H1 (cell line): ENCODE data around the gene HDGFL3. TPM values are rescaled to one million over a fixed set of nuclear protein-coding genes. Genes with fewer than 3 reads are reported as not detected.

ENCODE experiments used
- CTCF ChIA-PET: fragments of 300-600 bp; sonication (Branson Sonifier 250); formaldehyde crosslinking; loops from one replicate; lab custom pipeline; 2021; ENCODE audit not compliant: partially characterized antibody; lab: Charles Lee
- POLR2A ChIA-PET: fragments of 300-600 bp; sonication (Branson Sonifier 250); formaldehyde crosslinking; loops from one replicate; lab custom pipeline; 2021; ENCODE audit warnings: inconsistent platforms; ENCODE audit not compliant: partially characterized antibody; lab: Charles Lee
- DNase-seq, 2 experiments: peaks; one replicate each; pipeline versions ENCODE4 v3.0.0 to v3.0.0-alpha.2; 2010 to 2022; ENCODE audit warnings: low spot score in 2 of 2, low read depth in 1 of 2, mixed read lengths in 1 of 2
- FAIRE-seq: peaks from 2 replicates; lab custom pipeline; 2011; peaks lifted over from hg19 to GRCh38; lab: Jason Lieb, UNC
- H2AFZ ChIP-seq: 2 replicates; pipeline ENCODE4 v1.8.1; 2012; ENCODE audit warnings: low read length, inconsistent platforms
- H2AK5ac ChIP-seq: 2 replicates; pipeline ENCODE4 v1.6.1; 2013; ENCODE audit warnings: low read depth, low read length
- H2BK120ac ChIP-seq: replicated peaks from 2 replicates; pipeline ENCODE3; 2013; ENCODE audit warnings: low read depth, low read length, inconsistent platforms
- H2BK12ac ChIP-seq: 2 replicates; pipeline ENCODE4 v1.6.1; 2013; ENCODE audit warnings: low read depth, low read length
- H2BK15ac ChIP-seq: 2 replicates; pipeline ENCODE4 v1.6.1; 2013; ENCODE audit warnings: low read length
- H2BK20ac ChIP-seq: 2 replicates; pipeline ENCODE4 v1.6.1; 2013; ENCODE audit warnings: low read length
- H2BK5ac ChIP-seq: 2 replicates; pipeline ENCODE4 v1.6.1; 2013; ENCODE audit warnings: low read depth, low read length
- H3K14ac ChIP-seq: 2 replicates; pipeline ENCODE4 v1.6.1; 2013; ENCODE audit warnings: inconsistent platforms; ENCODE audit not compliant: insufficient read length
- H3K18ac ChIP-seq: 2 replicates; pipeline ENCODE4 v1.6.1; 2013; ENCODE audit warnings: low read length; ENCODE audit errors: extremely low read depth
- H3K23ac ChIP-seq: 2 replicates; pipeline ENCODE4 v1.6.1; 2013; ENCODE audit warnings: inconsistent platforms; ENCODE audit not compliant: insufficient read length
- H3K23me2 ChIP-seq: 2 replicates; pipeline ENCODE4 v1.6.1; 2013; ENCODE audit warnings: low read depth, low read length
- H3K27ac ChIP-seq: 2 replicates; pipeline ENCODE4 v1.6.1; 2011; ENCODE audit warnings: low read depth, low read length, inconsistent platforms
- H3K27me3 ChIP-seq, 4 experiments: replicated peaks in 1 of 4; 1 replicate in 1 of 4; 2 replicates in 3 of 4; pipeline versions ENCODE4 v1.6.1 to v1.8.1; 2011 to 2013; ENCODE audit warnings: low read length in 3 of 4, mild to moderate bottlenecking in 3 of 4, inconsistent platforms in 2 of 4, mixed read lengths in 2 of 4, moderate library complexity in 1 of 4; ENCODE audit not compliant: control insufficient read depth in 3 of 4, insufficient read depth in 3 of 4; ENCODE audit errors: extremely low read depth in 1 of 4
- H3K36me3 ChIP-seq, 4 experiments: 2 replicates each; pipeline versions ENCODE4 v1.6.1 to v1.8.1; 2011 to 2013; ENCODE audit warnings: mild to moderate bottlenecking in 4 of 4, low read length in 3 of 4, moderate library complexity in 2 of 4, control low read depth in 1 of 4, inconsistent platforms in 1 of 4; ENCODE audit not compliant: insufficient read depth in 4 of 4, control insufficient read depth in 2 of 4
- H3K4ac ChIP-seq: replicated peaks from 2 replicates; pipeline ENCODE3; 2013; ENCODE audit warnings: low read length, low read depth, mixed read lengths, inconsistent platforms; ENCODE audit not compliant: insufficient read length
- H3K4me1 ChIP-seq, 4 experiments: replicated peaks in 1 of 4; 1 replicate in 1 of 4; 2 replicates in 3 of 4; pipeline versions ENCODE4 v1.6.1 to v1.8.1; 2011 to 2013; ENCODE audit warnings: low read length in 3 of 4, inconsistent platforms in 2 of 4, mixed read lengths in 1 of 4; ENCODE audit not compliant: insufficient read depth in 4 of 4, control insufficient read depth in 3 of 4
- H3K4me2 ChIP-seq, 2 experiments: 2 replicates each; pipeline versions ENCODE4 v1.6.1 to v1.8.1; 2011 to 2013; ENCODE audit warnings: low read depth in 2 of 2, low read length in 2 of 2, control low read depth in 1 of 2, inconsistent platforms in 1 of 2, mild to moderate bottlenecking in 1 of 2; ENCODE audit not compliant: insufficient read depth in 1 of 2
- H3K4me3 ChIP-seq, 4 experiments: fragments of 200-600, 300-600 bp in 1 of 4; sonication (generic), shearing (Covaris generic), sonication (Bioruptor Twin) in 1 of 4; 2 replicates each; pipeline versions ENCODE4 v1.5.1 to v1.8.1; 2011 to 2016; ENCODE audit warnings: low read length in 4 of 4, low read depth in 3 of 4, control low read depth in 2 of 4, inconsistent platforms in 2 of 4, mild to moderate bottlenecking in 2 of 4, mixed read lengths in 1 of 4, moderate library complexity in 1 of 4; ENCODE audit not compliant: insufficient read depth in 2 of 4; ENCODE audit errors: extremely low read depth in 1 of 4
- H3K56ac ChIP-seq: replicated peaks from 2 replicates; pipeline ENCODE3; 2013; ENCODE audit warnings: low read depth, mild to moderate bottlenecking, mixed read lengths, low read length, inconsistent platforms; ENCODE audit not compliant: insufficient read length
- H3K79me1 ChIP-seq: 2 replicates; pipeline ENCODE4 v1.6.1; 2013; ENCODE audit warnings: low read depth, low read length, control low read depth
- H3K79me2 ChIP-seq, 2 experiments: 2 replicates each; pipeline versions ENCODE4 v1.6.1 to v1.8.1; 2012 to 2013; ENCODE audit warnings: low read length in 2 of 2, mild to moderate bottlenecking in 2 of 2, inconsistent platforms in 1 of 2; ENCODE audit not compliant: insufficient read depth in 2 of 2, control insufficient read depth in 1 of 2
- H3K9ac ChIP-seq, 4 experiments: replicated peaks in 1 of 4; 1 replicate in 1 of 4; 2 replicates in 3 of 4; pipeline versions ENCODE4 v1.6.1 to v1.8.1; 2011 to 2013; ENCODE audit warnings: low read depth in 3 of 4, low read length in 3 of 4, control low read depth in 2 of 4, mild to moderate bottlenecking in 2 of 4, moderate library complexity in 2 of 4, inconsistent platforms in 1 of 4; ENCODE audit errors: extremely low read depth in 1 of 4
- H3K9me3 ChIP-seq, 2 experiments: 2 replicates each; pipeline versions ENCODE4 v1.6.1 to v1.8.1; 2012 to 2013; ENCODE audit warnings: mild to moderate bottlenecking in 2 of 2, moderate library complexity in 2 of 2, control low read depth in 1 of 2, inconsistent platforms in 1 of 2, low read depth in 1 of 2, low read length in 1 of 2, mixed read lengths in 1 of 2; ENCODE audit not compliant: insufficient read depth in 2 of 2
- H4K20me1 ChIP-seq, 2 experiments: replicated peaks in 1 of 2; 2 replicates each; pipeline versions ENCODE3 to v1.8.1; 2011 to 2013; ENCODE audit warnings: inconsistent platforms in 2 of 2, low read length in 2 of 2, mild to moderate bottlenecking in 1 of 2; ENCODE audit not compliant: insufficient read depth in 2 of 2, control insufficient read depth in 1 of 2
- H4K5ac ChIP-seq: 2 replicates; pipeline ENCODE4 v1.6.1; 2013; ENCODE audit warnings: low read length, low read depth, mixed read lengths, inconsistent platforms; ENCODE audit not compliant: insufficient read length
- H4K8ac ChIP-seq: 2 replicates; pipeline ENCODE4 v1.8.0; 2013; ENCODE audit warnings: mild to moderate bottlenecking, moderate library complexity, low read length, inconsistent platforms; ENCODE audit not compliant: insufficient read depth; ENCODE audit errors: extremely low read depth
- H4K91ac ChIP-seq: replicated peaks from 2 replicates; pipeline ENCODE3; 2013; ENCODE audit warnings: low read length, mixed read lengths, inconsistent platforms; ENCODE audit not compliant: insufficient read length
- BACH1 ChIP-seq: IDR thresholded peaks from 2 replicates; pipeline ENCODE4 v1.6.1; 2012; ENCODE audit warnings: low read length, improper control_type of control experiment
- CEBPB ChIP-seq: IDR thresholded peaks from 2 replicates; pipeline ENCODE4 v1.6.1; 2012; ENCODE audit warnings: low read depth, low read length
- NANOG ChIP-seq: IDR thresholded peaks from 2 replicates; pipeline ENCODE4 v1.6.1; 2011; ENCODE audit warnings: low read length, low read depth, mild to moderate bottlenecking, inconsistent platforms; ENCODE audit not compliant: insufficient read depth, poor library complexity, severe bottlenecking
- POLR2AphosphoS5 ChIP-seq: IDR thresholded peaks from 2 replicates; pipeline ENCODE4 v1.6.1; 2011; ENCODE audit warnings: low read depth, low read length
- RAD21 ChIP-seq, 2 experiments: IDR thresholded peaks in 1 of 2; conservative IDR thresholded peaks in 1 of 2; 2 replicates each; pipeline ENCODE4 v1.6.1; 2011; ENCODE audit warnings: low read depth in 2 of 2, low read length in 2 of 2, improper control_type of control experiment in 1 of 2, inconsistent platforms in 1 of 2, mild to moderate bottlenecking in 1 of 2, moderate library complexity in 1 of 2
- RXRA ChIP-seq: IDR thresholded peaks from 2 replicates; pipeline ENCODE4 v1.6.1; 2011; ENCODE audit warnings: low read depth, mild to moderate bottlenecking, low read length, moderate library complexity; ENCODE audit not compliant: insufficient read depth
- SIN3A ChIP-seq, 2 experiments: IDR thresholded peaks in 1 of 2; conservative IDR thresholded peaks in 1 of 2; 2 replicates each; pipeline ENCODE4 v1.6.1; 2011 to 2012; ENCODE audit warnings: low read length in 2 of 2, improper control_type of control experiment in 1 of 2, low read depth in 1 of 2, mild to moderate bottlenecking in 1 of 2
- WGBS, 2 experiments: shearing (Covaris generic) in 1 of 2; methylation state at CpG; one replicate each; pipeline versions ENCODE4 v1.1.6 to v1.1.7; 2013 to 2015; ENCODE audit warnings: low lambda C conversion rate in 2 of 2, mixed read lengths in 2 of 2, inconsistent platforms in 1 of 2, low coverage in 1 of 2, missing lambda C conversion rate in 1 of 2; ENCODE audit not compliant: insufficient replicate concordance in 2 of 2, insufficient coverage in 1 of 2, insufficient read length in 1 of 2; ENCODE audit errors: extremely low coverage in 1 of 2, missing lambda C conversion rate in 1 of 2; 5-methylcytosine and 5-hydroxymethylcytosine counted together
- polyA plus RNA-seq, 7 experiments: library from polyadenylated mRNA; depleted of rRNA in 3 of 7; stranded (reverse) in 5 of 7; unstranded in 2 of 7; fragments of >200 nt in 5 of 7; fragments of 200-250 nt in 2 of 7; gene quantifications; 1 replicate in 5 of 7; 2 replicates in 1 of 7; 4 replicates in 1 of 7; pipeline versions ENCODE4 v1.2.1 to v1.2.3, GENCODE V29; 2011 to 2013; ENCODE audit warnings: missing spikeins in 2 of 7, mixed read lengths in 2 of 7
- total RNA-seq: library from RNA; stranded (reverse); fragmentation: NEBNext Ultra II Directional; extraction: Animal tissue kit (Norgen Biotek cat#: 25700); gene quantifications from 2 replicates; pipeline ENCODE4 v1.2.1, GENCODE V29; 2021
- TF ChIP-seq, protein P1 (sequence below): IDR thresholded peaks from 2 replicates; pipeline ENCODE4 v1.6.1; 2012; ENCODE audit warnings: inconsistent platforms
- TF ChIP-seq, protein P2 (sequence below), 3 experiments: IDR thresholded peaks; 1 replicate in 2 of 3; 2 replicates in 1 of 3; pipeline versions ENCODE4 v1.5.1 to v1.6.1; 2011; ENCODE audit warnings: low read length in 3 of 3, mild to moderate bottlenecking in 3 of 3, inconsistent platforms in 2 of 3, low read depth in 1 of 3, moderate library complexity in 1 of 3; ENCODE audit not compliant: insufficient read depth in 1 of 3; ENCODE audit errors: control extremely low read depth in 1 of 3

Gene HDGFL3
- total and polyA plus RNA-seq, 2 of the 8 experiments (the other 6 are each of a cell fraction or from before 2014, with no cell fraction given), result 14.1 to 149 TPM

DNA sequence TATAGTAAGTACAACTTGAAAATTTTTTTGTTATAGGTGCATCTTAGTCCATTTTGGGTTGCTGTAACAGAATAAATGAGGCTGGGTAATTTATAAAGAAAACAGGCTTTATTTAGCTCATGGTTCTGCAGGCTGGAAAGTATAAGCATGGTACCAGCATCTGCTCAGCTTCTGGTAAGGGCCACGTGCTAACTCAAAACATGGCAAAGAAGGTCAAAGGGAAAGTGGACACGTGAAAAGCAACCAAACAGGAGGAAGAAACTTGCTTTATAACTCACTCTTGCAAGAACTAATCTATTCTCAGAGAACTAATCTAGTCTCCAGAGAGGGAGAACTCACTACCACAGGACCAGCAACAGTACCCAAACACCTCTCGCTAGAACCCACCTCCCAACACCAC lies 9.1 kb downstream of the HDGFL3 start:
- H3K79me2 ChIP-seq, result peaks cover 10 to 98% of the 10 kb centered on the region in 2 experiments
- CTCF ChIA-PET, result no interaction called here
- no peak for TF ChIP-seq NANOG
- TF ChIP-seq BACH1, result no peak
- TF ChIP-seq CEBPB, result no peak
- no peak for TF ChIP-seq RXRA
- TF ChIP-seq RAD21 (IDR thresholded peaks at IDR 0.05 in 1 of 2, conservative IDR thresholded peaks at IDR 0.05 in 1 of 2; ENCODE audit: low read depth in 2 of 2, low read length in 2 of 2), result no peak
- TF ChIP-seq, protein P1, sequence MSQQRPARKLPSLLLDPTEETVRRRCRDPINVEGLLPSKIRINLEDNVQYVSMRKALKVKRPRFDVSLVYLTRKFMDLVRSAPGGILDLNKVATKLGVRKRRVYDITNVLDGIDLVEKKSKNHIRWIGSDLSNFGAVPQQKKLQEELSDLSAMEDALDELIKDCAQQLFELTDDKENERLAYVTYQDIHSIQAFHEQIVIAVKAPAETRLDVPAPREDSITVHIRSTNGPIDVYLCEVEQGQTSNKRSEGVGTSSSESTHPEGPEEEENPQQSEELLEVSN, result no peak
- no peak for TF ChIP-seq POLR2AphosphoS5
- TF ChIP-seq, protein P2, sequence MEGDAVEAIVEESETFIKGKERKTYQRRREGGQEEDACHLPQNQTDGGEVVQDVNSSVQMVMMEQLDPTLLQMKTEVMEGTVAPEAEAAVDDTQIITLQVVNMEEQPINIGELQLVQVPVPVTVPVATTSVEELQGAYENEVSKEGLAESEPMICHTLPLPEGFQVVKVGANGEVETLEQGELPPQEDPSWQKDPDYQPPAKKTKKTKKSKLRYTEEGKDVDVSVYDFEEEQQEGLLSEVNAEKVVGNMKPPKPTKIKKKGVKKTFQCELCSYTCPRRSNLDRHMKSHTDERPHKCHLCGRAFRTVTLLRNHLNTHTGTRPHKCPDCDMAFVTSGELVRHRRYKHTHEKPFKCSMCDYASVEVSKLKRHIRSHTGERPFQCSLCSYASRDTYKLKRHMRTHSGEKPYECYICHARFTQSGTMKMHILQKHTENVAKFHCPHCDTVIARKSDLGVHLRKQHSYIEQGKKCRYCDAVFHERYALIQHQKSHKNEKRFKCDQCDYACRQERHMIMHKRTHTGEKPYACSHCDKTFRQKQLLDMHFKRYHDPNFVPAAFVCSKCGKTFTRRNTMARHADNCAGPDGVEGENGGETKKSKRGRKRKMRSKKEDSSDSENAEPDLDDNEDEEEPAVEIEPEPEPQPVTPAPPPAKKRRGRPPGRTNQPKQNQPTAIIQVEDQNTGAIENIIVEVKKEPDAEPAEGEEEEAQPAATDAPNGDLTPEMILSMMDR (IDR thresholded peaks at IDR 0.05; ENCODE audit: control extremely low read depth in 1 of 3, insufficient read depth in 1 of 3, low read depth in 1 of 3, low read length in 3 of 3), result no peak
- TF ChIP-seq SIN3A (conservative IDR thresholded peaks at IDR 0.05 in 1 of 2, IDR thresholded peaks at IDR 0.05 in 1 of 2; ENCODE audit: low read depth in 1 of 2, low read length in 2 of 2), result no peak

More for the DNA sequence above, 9.1 kb downstream of the HDGFL3 start:
- Histone ChIP-seq H3K9me3 (no peaks in the 10 kb centered on the region), H2BK20ac (no peak overlapping the region), H2BK12ac (no peak overlapping the region), H2BK120ac (no peak overlapping the region), H3K4ac (no peak overlapping the region), H3K36me3 (no peaks in the 10 kb centered on the region; a peak in 1 of 8 replicates), H3K9ac (no peak overlapping the region), H2BK15ac (no peak overlapping the region), H4K20me1 (peaks cover 6 to 8% of the 10 kb centered on the region in 2 experiments), H3K27ac (no peak overlapping the region), H3K14ac (no peak overlapping the region), H3K4me3 (no peak overlapping the region), H2AK5ac (no peak overlapping the region), H3K4me2 (no peak overlapping the region), H2AFZ (no peak overlapping the region), H3K23me2 (no peaks in the 10 kb centered on the region), H4K91ac (no peak overlapping the region), H4K8ac (no peak overlapping the region), H3K79me1 (no peaks in the 10 kb centered on the region; the same call in 1 of the 2 replicates), H3K18ac (no peak overlapping the region), H3K23ac (no peak overlapping the region), H2BK5ac (no peak overlapping the region), H3K4me1 (peaks cover 0 to 4% (median 2%) of the 10 kb centered on the region in 4 experiments; a peak in 3 of 7 replicates), H3K27me3 (no peaks in the 10 kb centered on the region), H3K56ac (no peak overlapping the region), H4K5ac (no peak overlapping the region)
- WGBS, 2 experiments, result 100% methylated on average over 3 of the region's 3 CpGs; no CpG with 5 or more reads in 1 of the 2 experiments
- DNase-seq, result no peak
- FAIRE-seq, result no peak
- POLR2A ChIA-PET, result interaction anchor here (0.9 to 2.3 kb wide), 2 partner anchors 8 to 10 kb away, joined by 3 to 10 read pairs; no protein-coding TSS in a partner anchor
